ENCODE measurements around the gene RTKN. TPM values are rescaled to one million over a fixed set of nuclear protein-coding genes. Genes with fewer than 3 reads are reported as not detected.

RTKN gene
- total and polyA plus RNA-seq, 2 of the 13 experiments (the other 11 are each of a cell fraction or from before 2014, with no cell fraction given), result 159 to 166 TPM

DNA sequence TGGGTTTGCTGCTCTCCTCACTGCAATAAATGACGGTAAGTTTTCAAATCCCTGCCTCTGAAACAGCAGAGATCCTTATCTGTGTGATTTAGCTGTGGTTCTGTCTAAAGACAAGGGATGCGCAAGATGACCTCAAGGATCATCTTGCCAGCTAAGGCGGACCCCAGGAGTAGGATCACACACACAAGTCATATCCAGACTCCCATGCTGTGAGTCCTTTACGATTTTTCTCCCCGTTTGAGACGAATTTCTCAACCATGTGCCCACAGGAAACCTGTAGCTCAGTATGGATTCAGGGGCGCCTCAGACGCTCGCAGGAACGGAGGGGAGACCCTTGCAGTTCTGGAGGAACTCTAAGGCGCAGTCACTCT, 50.5 kb downstream of the RTKN start:
- ATAC-seq (peak; percentile 44; the same call in 2 of the 3 replicates), DNase-seq (ENCODE audit: low spot score) (no peak), FAIRE-seq (no peak)
- no peaks in the 10 kb centered on the region for H4K20me1 ChIP-seq (ENCODE audit: insufficient read depth, low read length)
- H3K4me3 ChIP-seq (replicated peaks in 1 of 3; ENCODE audit: insufficient read depth in 1 of 3, low read depth in 2 of 3, low read length in 3 of 3), result peak overlapping the region; percentile 82 to 98 (median 84)
- under 1% methylated on average over 11 of the region's 11 CpGs for WGBS (ENCODE audit: low lambda C conversion rate)
- BruUV-seq (replicated peaks), result TSS peak; percentile 55
- H3K79me2 ChIP-seq (ENCODE audit: insufficient read depth, low read length), result peaks cover 52% of the 10 kb centered on the region
- peak overlapping the region; percentile 94 for H3K9ac ChIP-seq (ENCODE audit: insufficient read depth, low read depth, low read length)
- peak overlapping the region; percentile 96 for H3K4me2 ChIP-seq (ENCODE audit: low read depth, low read length)
- intact Hi-C loops (cut with micrococcal nuclease; ENCODE audit: unreplicated experiment) (loop anchor here (5.0 kb wide), 2 partner anchors 59 to 124 kb away; no protein-coding TSS in a partner anchor), in situ Hi-C loops (cut with HindIII; ENCODE audit: extremely low pct_ligation_motif_present, low pct_unique_long_range_greater_than_20kb) (no loop called here)
- peaks cover 0 to 1% of the 10 kb centered on the region in 2 experiments; a peak in 2 of 5 replicates for H3K36me3 ChIP-seq (replicated peaks in 1 of 2; ENCODE audit: control insufficient read depth in 1 of 2, insufficient read depth in 2 of 2, low read length in 2 of 2)
- peaks cover 0 to 4% of the 10 kb centered on the region in 2 experiments; a peak in 2 of 5 replicates for H3K27me3 ChIP-seq (ENCODE audit: control insufficient read depth in 1 of 2, insufficient read depth in 2 of 2, low read length in 2 of 2)
- H3K4me1 ChIP-seq (ENCODE audit: insufficient read depth, low read length), result peaks cover 55% of the 10 kb centered on the region
- peak overlapping the region; percentile 57 for H2AFZ ChIP-seq (ENCODE audit: low read length)
- no peaks in the 10 kb centered on the region for H3K9me3 ChIP-seq (ENCODE audit: low read length)
- ChIA-PET CTCF (ENCODE audit: low intra/inter-chr PET ratio, low total read pairs) (interaction anchor here (1.2 to 1.5 kb wide), 2 partner anchors 10 to 56 kb away, joined by 4 to 6 read pairs; no protein-coding TSS in a partner anchor), POLR2A (interaction anchor here (0.8 to 3.8 kb wide), 20 partner anchors 9 to 563 kb away, joined by 3 to 38 read pairs (median 5); partner anchors contain the start of genes AUP1, CCDC142, DCTN1 and HTRA2)
- peak overlapping the region; percentile 87 for H3K27ac ChIP-seq (ENCODE audit: extremely low read length, insufficient read depth, low read length)
- 0 out of 2 replicates have a peak, but pooled peaks have one; percentile 3 for TF ChIP-seq ZNF501 (CRISPR knock-in tag; IDR thresholded peaks at IDR 0.05)
- TF ChIP-seq TEAD3 (CRISPR knock-in tag; optimal IDR thresholded peaks at IDR 0.05; ENCODE audit: borderline replicate concordance), result peak; percentile 29
- TF ChIP-seq ETV6 (CRISPR knock-in tag; conservative IDR thresholded peaks at IDR 0.05), result peak; percentile 63
- peak; percentile 49; the same call in 1 of the 2 replicates for TF ChIP-seq SNAI1 (CRISPR knock-in tag; IDR thresholded peaks at IDR 0.05; ENCODE audit: borderline replicate concordance)
- TF ChIP-seq GPN1 (CRISPR knock-in tag; IDR thresholded peaks at IDR 0.05; ENCODE audit: borderline replicate concordance), result 0 out of 2 replicates have a peak, but pooled peaks have one; percentile 5
- peak; percentile 70; the same call in 1 of the 2 replicates for TF ChIP-seq ZFP36L2 (CRISPR knock-in tag; IDR thresholded peaks at IDR 0.05)
- TF ChIP-seq ZNF776 (CRISPR knock-in tag; IDR thresholded peaks at IDR 0.05), result no peak
- TF ChIP-seq NFYB (CRISPR knock-in tag; IDR thresholded peaks at IDR 0.05), result 0 out of 2 replicates have a peak, but pooled peaks have one; percentile 16
- TF ChIP-seq, protein P1, sequence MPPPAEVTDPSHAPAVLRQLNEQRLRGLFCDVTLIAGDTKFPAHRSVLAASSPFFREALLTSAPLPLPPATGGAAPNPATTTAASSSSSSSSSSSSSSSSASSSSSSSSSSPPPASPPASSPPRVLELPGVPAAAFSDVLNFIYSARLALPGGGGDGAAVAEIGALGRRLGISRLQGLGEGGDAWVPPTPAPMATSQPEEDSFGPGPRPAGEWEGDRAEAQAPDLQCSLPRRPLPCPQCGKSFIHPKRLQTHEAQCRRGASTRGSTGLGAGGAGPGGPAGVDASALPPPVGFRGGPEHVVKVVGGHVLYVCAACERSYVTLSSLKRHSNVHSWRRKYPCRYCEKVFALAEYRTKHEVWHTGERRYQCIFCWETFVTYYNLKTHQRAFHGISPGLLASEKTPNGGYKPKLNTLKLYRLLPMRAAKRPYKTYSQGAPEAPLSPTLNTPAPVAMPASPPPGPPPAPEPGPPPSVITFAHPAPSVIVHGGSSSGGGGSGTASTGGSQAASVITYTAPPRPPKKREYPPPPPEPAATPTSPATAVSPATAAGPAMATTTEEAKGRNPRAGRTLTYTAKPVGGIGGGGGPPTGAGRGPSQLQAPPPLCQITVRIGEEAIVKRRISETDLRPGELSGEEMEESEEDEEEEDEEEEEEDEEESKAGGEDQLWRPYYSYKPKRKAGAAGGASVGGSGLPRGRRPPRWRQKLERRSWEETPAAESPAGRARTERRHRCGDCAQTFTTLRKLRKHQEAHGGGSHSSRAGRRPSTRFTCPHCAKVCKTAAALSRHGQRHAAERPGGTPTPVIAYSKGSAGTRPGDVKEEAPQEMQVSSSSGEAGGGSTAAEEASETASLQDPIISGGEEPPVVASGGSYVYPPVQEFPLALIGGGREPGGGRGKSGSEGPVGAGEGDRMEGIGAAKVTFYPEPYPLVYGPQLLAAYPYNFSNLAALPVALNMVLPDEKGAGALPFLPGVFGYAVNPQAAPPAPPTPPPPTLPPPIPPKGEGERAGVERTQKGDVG (CRISPR knock-in tag; IDR thresholded peaks at IDR 0.05; ENCODE audit: borderline replicate concordance), result no peak
- no peak for TF ChIP-seq ZNF180 (CRISPR knock-in tag; IDR thresholded peaks at IDR 0.05; ENCODE audit: borderline replicate concordance, low read depth)
- peak; percentile 68; the same call in 1 of the 2 replicates for TF ChIP-seq ZNF256 (CRISPR knock-in tag; conservative IDR thresholded peaks at IDR 0.05)
- TF ChIP-seq ZNF557 (CRISPR knock-in tag; IDR thresholded peaks at IDR 0.05), result 0 out of 2 replicates have a peak, but pooled peaks have one; percentile 28
- TF ChIP-seq, protein P2, sequence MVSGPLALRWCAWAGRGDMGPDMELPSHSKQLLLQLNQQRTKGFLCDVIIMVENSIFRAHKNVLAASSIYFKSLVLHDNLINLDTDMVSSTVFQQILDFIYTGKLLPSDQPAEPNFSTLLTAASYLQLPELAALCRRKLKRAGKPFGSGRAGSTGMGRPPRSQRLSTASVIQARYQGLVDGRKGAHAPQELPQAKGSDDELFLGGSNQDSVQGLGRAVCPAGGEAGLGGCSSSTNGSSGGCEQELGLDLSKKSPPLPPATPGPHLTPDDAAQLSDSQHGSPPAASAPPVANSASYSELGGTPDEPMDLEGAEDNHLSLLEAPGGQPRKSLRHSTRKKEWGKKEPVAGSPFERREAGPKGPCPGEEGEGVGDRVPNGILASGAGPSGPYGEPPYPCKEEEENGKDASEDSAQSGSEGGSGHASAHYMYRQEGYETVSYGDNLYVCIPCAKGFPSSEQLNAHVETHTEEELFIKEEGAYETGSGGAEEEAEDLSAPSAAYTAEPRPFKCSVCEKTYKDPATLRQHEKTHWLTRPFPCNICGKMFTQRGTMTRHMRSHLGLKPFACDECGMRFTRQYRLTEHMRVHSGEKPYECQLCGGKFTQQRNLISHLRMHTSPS (CRISPR knock-in tag; IDR thresholded peaks at IDR 0.05; ENCODE audit: low read depth), result 0 out of 2 replicates have a peak, but pooled peaks have one; percentile 37
- TF ChIP-seq MTF2 (CRISPR knock-in tag; IDR thresholded peaks at IDR 0.05; ENCODE audit: borderline replicate concordance), result no peak
- no peak for TF ChIP-seq GATAD2A (CRISPR knock-in tag; IDR thresholded peaks at IDR 0.05)
- no peak for TF ChIP-seq SMARCC2 (IDR thresholded peaks at IDR 0.05)
- TF ChIP-seq, protein P3, sequence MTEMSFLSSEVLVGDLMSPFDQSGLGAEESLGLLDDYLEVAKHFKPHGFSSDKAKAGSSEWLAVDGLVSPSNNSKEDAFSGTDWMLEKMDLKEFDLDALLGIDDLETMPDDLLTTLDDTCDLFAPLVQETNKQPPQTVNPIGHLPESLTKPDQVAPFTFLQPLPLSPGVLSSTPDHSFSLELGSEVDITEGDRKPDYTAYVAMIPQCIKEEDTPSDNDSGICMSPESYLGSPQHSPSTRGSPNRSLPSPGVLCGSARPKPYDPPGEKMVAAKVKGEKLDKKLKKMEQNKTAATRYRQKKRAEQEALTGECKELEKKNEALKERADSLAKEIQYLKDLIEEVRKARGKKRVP (CRISPR knock-in tag; IDR thresholded peaks at IDR 0.05), result 0 out of 4 replicates have a peak, but pooled peaks of 1 of the 2 experiments have one; percentile 9
- TF ChIP-seq ZNF326 (CRISPR knock-in tag; IDR thresholded peaks at IDR 0.05; ENCODE audit: borderline replicate concordance), result peak; percentile 26; the same call in 1 of the 2 replicates
- TF ChIP-seq ZBTB20 (CRISPR knock-in tag; IDR thresholded peaks at IDR 0.05; ENCODE audit: borderline replicate concordance, low read depth), result 0 out of 2 replicates have a peak, but pooled peaks have one; percentile 17
